GM18498 (cell line): ENCODE measurements around the gene LIFR.
A peak's percentile ranks its signal among the peaks of the same experiment; 100 is the strongest.
"Not testable (repeated sequence)": the region's sequence is repeated elsewhere in the genome, so short reads cannot be mapped to it uniquely, and the experiment has no call there.

Source experiments
- ATAC-seq: cut with Tn5 transposase; IDR thresholded peaks from one replicate; pipeline ENCODE4 v1.9.1; 2021; ENCODE audit warnings: mild to moderate bottlenecking, moderate library complexity; ENCODE audit not compliant: unreplicated experiment

Gene LIFR, protein sequence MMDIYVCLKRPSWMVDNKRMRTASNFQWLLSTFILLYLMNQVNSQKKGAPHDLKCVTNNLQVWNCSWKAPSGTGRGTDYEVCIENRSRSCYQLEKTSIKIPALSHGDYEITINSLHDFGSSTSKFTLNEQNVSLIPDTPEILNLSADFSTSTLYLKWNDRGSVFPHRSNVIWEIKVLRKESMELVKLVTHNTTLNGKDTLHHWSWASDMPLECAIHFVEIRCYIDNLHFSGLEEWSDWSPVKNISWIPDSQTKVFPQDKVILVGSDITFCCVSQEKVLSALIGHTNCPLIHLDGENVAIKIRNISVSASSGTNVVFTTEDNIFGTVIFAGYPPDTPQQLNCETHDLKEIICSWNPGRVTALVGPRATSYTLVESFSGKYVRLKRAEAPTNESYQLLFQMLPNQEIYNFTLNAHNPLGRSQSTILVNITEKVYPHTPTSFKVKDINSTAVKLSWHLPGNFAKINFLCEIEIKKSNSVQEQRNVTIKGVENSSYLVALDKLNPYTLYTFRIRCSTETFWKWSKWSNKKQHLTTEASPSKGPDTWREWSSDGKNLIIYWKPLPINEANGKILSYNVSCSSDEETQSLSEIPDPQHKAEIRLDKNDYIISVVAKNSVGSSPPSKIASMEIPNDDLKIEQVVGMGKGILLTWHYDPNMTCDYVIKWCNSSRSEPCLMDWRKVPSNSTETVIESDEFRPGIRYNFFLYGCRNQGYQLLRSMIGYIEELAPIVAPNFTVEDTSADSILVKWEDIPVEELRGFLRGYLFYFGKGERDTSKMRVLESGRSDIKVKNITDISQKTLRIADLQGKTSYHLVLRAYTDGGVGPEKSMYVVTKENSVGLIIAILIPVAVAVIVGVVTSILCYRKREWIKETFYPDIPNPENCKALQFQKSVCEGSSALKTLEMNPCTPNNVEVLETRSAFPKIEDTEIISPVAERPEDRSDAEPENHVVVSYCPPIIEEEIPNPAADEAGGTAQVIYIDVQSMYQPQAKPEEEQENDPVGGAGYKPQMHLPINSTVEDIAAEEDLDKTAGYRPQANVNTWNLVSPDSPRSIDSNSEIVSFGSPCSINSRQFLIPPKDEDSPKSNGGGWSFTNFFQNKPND

DNA sequence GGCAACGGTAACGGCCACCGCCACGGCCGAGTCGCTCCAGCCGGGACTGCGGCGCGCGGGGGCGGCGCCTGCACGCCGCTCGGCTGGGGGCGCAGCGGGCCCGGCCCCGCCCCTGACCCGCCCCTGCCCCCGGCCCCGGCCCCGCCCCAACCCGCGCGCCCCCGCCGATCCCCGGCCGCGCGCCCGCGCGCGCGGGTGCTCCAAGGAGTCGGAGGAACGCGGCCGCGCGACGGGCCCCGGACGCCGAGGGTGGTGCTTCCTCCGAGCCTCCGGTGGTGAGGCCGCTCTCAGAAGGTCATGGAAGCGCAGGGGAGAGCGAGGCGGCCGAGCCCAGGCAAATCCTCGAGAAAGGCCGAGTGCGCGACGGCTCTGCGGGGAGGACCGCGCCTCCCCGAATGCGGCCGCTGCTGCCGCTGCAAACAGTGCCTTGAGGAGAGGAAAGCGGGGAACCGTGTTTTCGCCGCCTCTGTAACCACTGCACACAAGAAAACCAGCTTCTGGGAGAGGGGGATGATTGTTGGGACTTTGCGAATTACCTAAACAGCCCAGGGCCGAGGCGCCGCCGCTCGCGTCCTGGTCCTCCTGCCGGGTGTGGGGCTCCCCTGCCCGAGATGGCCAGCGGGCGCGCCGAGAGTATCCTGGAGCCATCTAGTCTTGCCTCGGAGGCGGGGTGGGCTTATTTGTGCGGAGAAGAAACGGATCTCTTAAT is at the start of gene LIFR:
Gene LIFR (minus strand): TSS at position 48 of the 709 bp plus-strand sequence. CDS start 25,999 bp downstream, outside the sequence.
- ATAC-seq, result peak; percentile 62

DNA sequence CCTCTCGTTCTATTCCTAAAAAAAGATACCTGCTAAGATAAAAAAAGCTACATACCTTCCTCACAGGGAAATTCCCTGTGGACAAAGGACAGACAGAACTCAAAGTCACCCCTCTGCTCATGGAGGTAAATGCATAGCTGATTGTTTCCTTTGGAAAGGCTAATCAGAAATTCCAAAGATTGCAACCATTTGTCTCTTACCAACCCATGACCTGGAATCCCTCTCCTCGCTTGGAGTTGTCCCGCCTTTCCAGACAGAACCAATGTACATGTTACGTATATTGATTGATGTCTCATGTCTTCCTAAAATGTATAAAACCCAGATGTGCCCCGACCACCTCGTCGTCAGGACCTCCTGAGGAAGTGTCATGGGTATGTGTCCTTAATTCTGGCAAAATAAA is 49.2 kb upstream of the LIFR start:
- ATAC-seq, result no peak

GRCh38 chr5:38603691-38604090 is 47.2 kb upstream of the LIFR start:
- no peak for ATAC-seq

GRCh38 chr5:38602641-38603040 is 46.2 kb upstream of the LIFR start:
- no peak for ATAC-seq

DNA sequence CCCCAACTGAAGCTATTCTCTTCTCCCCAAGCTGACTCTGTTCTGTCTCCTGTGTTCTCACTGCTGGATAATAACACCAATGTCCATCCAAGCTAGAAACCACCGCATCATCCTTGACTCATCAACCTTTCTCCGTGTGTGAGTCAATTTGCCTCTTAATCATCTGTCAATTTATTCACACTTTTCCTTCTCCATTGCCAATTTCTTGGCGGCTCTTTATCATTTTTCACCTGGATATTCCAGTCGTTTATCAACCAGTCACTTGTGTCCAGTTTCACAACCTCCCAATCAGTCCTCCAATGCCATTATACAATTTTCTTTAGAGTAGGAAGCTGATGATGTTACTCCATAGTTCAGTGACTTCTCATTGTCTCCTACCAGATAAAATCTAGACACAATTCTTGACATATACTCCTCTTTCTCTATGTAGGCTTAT is 45.4 kb upstream of the LIFR start:
- no peak for ATAC-seq

DNA sequence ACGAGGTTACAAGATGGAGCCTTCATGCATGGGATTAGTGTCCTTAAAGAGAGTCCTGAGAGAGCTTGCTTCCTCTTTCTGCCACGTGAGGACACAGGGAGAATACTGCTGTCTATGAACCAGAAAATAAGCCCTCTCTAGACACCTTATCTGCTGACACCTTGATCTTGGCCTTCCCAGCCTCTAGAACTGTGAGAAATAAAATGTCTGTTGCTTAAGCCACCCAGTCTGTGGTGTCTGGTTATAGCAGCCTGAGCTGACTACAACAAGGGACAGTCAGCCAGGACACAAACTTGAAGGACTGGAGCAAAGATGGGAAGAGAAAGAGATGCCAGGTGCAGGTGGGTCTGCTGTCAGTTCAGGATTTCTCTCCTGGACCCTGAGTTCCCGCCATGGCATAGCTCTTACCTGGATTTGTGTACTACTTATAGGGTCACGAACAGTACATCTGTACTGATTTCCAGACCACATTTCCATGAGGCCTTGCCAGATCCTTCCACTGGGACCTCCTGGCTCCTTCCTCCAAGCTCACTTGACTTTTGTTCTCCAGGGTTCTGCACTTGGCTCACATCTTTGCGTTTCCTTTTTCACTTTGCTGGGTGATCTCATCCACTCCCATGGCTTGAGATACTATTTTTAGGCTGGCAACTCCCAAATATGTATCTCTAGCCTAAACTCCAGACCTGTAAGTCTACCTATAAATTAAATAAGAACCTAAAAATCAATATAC is 44.9 kb upstream of the LIFR start:
- no peak for ATAC-seq

- ATAC-seq, result no peak
Measured at GRCh38 chr5:38600329-38601045, 44.0 kb upstream of the LIFR start.

DNA sequence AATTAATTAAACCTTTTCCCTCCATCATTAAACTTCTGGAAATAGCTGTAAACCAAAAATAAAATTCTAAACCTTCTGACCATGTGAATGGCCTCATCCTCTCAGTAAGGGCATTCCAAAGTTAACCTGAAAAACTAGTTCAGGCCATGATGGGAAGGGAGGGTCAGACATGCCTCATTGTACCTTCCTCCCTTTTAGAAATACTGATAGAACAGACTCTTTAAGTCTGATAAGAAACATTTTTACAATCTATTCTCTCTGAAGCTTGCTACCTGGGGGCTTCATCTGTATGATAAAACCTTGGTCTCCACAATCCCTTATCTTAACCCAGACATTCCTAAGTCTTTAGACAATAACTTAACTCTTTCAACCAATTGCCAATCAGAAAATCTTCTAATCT is 43.3 kb upstream of the LIFR start:
- not testable (repeated sequence) for ATAC-seq

- ATAC-seq, result no peak
Measured at GRCh38 chr5:38598994-38599617, 42.7 kb upstream of the LIFR start.

DNA sequence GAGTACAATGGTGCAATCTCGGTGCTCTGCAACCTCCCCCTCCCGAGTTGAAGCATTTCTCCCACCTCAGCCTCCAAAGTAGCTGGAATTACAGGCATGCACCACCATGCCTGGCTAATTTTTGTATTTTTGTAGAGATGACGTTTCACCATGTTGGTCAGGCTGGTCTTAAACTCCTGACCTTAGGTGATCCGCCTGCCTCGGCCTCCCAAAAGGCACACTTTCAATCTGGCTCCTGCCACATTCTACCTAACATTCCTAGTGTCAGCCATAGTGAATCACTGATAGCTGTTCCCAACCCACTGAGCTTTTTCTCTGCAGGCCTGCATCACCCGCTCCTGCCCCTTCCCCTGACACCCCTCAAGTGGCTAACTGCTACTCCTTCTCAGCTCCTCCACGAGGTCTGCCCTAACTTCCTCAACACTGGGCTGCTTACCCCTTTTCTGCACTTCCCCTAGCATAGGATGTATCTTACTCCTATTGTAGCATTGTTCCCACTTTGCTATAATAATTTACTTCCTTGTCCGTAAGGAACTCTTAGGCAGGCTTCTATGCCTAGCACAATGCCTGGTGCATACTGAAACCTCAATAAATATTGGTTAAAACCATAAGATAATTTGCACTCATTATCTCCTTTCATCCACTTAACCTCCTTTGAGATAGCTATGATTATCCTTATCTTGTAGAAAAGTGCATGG is 42.0 kb upstream of the LIFR start:
- ATAC-seq, result no peak

DNA sequence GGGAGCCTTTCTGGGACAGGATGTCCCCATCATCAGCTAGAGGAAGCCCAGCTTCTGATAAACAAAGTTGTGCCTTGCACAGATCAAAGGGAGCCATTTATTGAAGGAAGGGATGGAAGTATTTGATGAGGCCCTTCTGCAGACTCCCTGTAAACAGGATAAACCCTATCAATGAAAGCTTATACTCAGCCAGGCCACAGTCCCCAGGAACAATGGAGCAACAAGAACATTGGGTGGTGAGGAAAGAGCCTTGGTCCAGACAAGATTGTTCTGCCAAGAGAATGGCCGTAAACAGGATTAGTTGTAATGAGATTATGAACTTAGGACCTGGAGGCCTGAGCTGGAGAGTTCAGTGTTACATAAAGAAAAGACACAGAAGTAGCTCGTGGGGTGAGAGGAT is 40.5 kb upstream of the LIFR start:
- ATAC-seq, result no peak

DNA sequence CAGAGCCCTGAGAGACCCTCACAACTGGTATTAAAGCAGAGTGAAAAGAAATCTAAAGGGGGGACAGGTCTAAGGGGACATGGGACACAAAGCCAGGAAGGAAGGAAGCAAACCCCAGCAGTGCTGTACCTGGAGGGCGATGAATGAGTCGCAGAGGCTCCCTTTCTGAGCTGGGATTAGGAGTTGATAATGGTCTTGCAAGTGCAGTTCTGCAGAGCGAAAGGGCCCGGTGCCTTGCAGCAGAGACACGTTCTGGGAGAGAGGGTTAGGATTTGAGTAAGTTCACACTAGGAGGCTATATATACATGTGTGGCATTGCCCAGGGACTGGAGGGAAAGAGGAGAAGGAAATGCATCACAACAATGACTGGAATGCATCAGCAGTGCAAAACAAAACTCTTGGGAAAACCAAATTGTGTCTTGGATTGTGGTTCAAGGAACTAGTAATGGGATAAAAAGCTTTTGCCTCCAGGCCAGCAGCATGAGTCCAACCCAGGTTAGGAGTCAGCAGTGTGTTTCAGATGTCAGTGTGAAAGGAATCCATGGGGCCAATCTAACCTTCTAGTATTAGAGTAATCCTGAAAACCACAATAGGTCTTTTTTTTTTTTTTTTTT is 38.8 kb upstream of the LIFR start:
- ATAC-seq, result no peak

DNA sequence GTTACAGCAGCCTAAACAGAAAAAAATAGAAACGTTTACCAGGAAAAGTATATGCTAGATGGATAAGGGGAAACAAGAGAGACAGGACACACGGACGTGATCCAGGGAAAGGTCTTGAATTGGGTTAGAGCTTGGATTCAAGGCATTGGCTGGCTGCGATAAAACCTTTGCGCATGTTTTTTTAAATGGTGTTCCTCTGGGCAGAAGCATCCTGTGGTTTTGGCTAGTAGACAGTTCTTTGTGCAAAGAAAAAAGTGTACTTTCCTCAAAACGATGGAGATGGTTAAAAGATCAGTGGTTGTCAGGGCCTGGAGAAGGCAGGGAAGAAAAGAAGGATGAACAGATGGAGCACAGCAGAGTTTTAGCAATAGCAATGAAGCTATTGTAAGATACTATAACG is 37.5 kb upstream of the LIFR start:
- ATAC-seq, result no peak

DNA sequence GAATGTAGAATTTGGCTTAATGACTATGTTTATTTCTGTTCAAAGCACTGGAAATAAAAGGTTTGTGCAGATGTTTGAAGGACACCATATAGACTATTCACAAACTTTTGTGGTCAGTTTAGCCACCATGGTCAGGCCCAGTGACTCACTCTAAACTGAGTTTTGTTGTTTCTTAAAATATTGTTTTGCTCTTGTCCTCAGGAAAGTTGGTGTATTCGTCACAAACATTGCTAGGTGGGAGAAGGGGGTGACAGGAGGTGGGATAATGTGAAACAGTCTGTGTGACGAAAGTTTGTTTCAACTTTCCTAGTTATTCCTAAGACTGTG is 35.0 kb upstream of the LIFR start:
- no peak for ATAC-seq

DNA sequence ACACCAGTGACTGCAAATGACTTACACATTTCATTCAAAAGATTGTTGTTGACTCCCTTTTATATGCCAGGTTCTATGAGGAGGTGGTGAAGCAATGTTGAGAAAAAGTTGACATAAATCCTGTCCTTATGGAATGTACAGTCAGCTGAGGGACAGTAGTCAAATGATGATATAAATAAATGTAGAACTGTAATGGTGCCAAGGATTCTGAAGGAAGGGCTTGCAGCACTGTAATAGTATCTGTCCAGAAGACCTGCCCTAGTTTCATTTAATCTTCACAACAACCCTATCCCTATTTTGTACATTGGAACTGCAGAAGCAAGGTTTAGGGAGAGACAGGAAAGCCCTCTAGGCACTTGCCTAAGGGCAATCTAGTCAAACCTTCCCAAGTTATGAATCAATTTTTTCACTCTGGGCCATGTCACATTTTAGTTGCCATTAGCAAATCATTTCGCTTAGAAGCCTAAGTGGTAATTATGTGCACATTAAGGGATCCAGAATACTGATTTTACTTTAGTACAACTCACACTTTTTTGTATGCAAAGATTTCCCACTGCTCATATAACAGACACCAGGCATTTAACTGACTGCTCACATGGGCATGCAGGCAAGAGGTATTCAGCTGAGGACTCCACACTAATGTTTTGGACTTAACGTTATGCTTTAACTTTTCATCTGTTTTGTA is 34.5 kb upstream of the LIFR start:
- no peak for ATAC-seq

- no peak for ATAC-seq
Measured at GRCh38 chr5:38589629-38590028, 33.2 kb upstream of the LIFR start.

GRCh38 chr5:38585816-38586215 is 29.4 kb upstream of the LIFR start:
- no peak for ATAC-seq

DNA sequence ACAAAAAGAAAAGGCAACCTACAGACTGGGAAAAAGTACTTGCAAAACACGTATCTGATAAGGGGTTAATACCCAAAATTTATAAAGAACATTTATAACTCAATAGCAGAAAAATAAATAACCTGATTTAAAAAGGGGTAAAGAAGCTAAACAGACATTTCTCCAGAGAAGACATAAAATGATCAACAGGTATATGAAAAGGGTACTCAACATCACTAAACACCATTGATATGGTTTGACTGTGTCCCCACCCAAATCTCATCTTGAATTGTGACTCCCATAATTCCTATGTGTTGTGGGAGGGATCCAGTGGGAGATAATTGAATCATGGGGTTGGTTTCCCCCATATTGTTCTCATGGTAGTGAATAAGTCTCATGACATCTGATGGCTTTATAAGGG is 27.1 kb upstream of the LIFR start:
- ATAC-seq, result no peak
